MM.1S (cell line): ENCODE results near the gene ROBO2.

Source experiments
- DNase-seq: peaks from one replicate; pipeline ENCODE4 v3.0.0-alpha.2; 2015
- H2AFZ ChIP-seq: fragments of 300-600 bp; sonication (generic); 2 replicates; pipeline ENCODE4 v1.6.0; 2016; ENCODE audit warnings: antibody characterized with exemption, low read length
- H3F3A ChIP-seq: fragments of 300-600 bp; sonication (generic); 2 replicates; pipeline ENCODE4 v1.6.1; 2016; ENCODE audit warnings: mild to moderate bottlenecking, antibody characterized with exemption, low read length, moderate library complexity, mixed read lengths; ENCODE audit not compliant: insufficient read depth
- H3K27ac ChIP-seq: fragments of 300-600 bp; sonication (generic); 2 replicates; pipeline ENCODE4 v1.5.1; 2016; ENCODE audit warnings: mild to moderate bottlenecking, low read length
- H3K27me3 ChIP-seq: fragments of 300-600 bp; sonication (generic); replicated peaks from 2 replicates; pipeline ENCODE4 v1.6.0; 2016; ENCODE audit warnings: low read length; ENCODE audit not compliant: insufficient read depth
- H3K36me3 ChIP-seq: fragments of 300-600 bp; sonication (generic); replicated peaks from 2 replicates; pipeline ENCODE4 v1.6.1; 2016; ENCODE audit warnings: mild to moderate bottlenecking, low read length, mixed read lengths; ENCODE audit not compliant: insufficient read depth
- H3K4me1 ChIP-seq: fragments of 300-600 bp; sonication (generic); 2 replicates; pipeline ENCODE4 v1.6.1; 2016; ENCODE audit warnings: low read length, mixed read lengths
- H3K4me2 ChIP-seq: fragments of 300-600 bp; sonication (generic); 2 replicates; pipeline ENCODE4 v1.6.0; 2016; ENCODE audit warnings: low read depth, low read length
- H3K4me3 ChIP-seq: fragments of 300-600 bp; sonication (generic); 2 replicates; pipeline ENCODE4 v1.5.1; 2016; ENCODE audit warnings: low read length, mixed read lengths
- H3K79me2 ChIP-seq: fragments of 300-600 bp; sonication (generic); 2 replicates; pipeline ENCODE4 v1.6.1; 2016; ENCODE audit warnings: mixed run types, low read length, mixed read lengths
- H3K9ac ChIP-seq: fragments of 300-600 bp; sonication (generic); 2 replicates; pipeline ENCODE4 v1.6.1; 2016; ENCODE audit warnings: low read length, mixed read lengths
- H3K9me2 ChIP-seq: fragments of 300-600 bp; sonication (generic); replicated peaks from 2 replicates; pipeline ENCODE4 v1.6.1; 2016; ENCODE audit warnings: mild to moderate bottlenecking, low read length, mixed read lengths; ENCODE audit not compliant: insufficient read depth
- H3K9me3 ChIP-seq: fragments of 300-600 bp; sonication (generic); replicated peaks from 2 replicates; pipeline ENCODE4 v1.6.1; 2016; ENCODE audit warnings: mild to moderate bottlenecking, low read length, mixed read lengths; ENCODE audit not compliant: insufficient read depth
- H4K20me1 ChIP-seq: fragments of 300-600 bp; sonication (generic); 2 replicates; pipeline ENCODE4 v1.6.1; 2016; ENCODE audit warnings: mild to moderate bottlenecking, low read length, moderate library complexity, mixed read lengths; ENCODE audit not compliant: insufficient read depth
- EZH2 ChIP-seq: fragments of 300-600 bp; sonication (generic); optimal IDR thresholded peaks from 2 replicates; pipeline ENCODE3; 2017; ENCODE audit warnings: low read depth, mild to moderate bottlenecking, antibody characterized with exemption, low read length, mixed read lengths
- EZH2phosphoT487 ChIP-seq: fragments of 300-600 bp; sonication (generic); IDR thresholded peaks from 2 replicates; pipeline ENCODE4 v1.6.1; 2018; ENCODE audit warnings: antibody characterized with exemption, low read length
- TF ChIP-seq, protein P1 (sequence below): fragments of 300-600 bp; sonication (generic); IDR thresholded peaks from 2 replicates; pipeline ENCODE4 v1.5.1; 2016; ENCODE audit warnings: antibody characterized with exemption, low read length, mixed read lengths

ROBO2 gene

DNA sequence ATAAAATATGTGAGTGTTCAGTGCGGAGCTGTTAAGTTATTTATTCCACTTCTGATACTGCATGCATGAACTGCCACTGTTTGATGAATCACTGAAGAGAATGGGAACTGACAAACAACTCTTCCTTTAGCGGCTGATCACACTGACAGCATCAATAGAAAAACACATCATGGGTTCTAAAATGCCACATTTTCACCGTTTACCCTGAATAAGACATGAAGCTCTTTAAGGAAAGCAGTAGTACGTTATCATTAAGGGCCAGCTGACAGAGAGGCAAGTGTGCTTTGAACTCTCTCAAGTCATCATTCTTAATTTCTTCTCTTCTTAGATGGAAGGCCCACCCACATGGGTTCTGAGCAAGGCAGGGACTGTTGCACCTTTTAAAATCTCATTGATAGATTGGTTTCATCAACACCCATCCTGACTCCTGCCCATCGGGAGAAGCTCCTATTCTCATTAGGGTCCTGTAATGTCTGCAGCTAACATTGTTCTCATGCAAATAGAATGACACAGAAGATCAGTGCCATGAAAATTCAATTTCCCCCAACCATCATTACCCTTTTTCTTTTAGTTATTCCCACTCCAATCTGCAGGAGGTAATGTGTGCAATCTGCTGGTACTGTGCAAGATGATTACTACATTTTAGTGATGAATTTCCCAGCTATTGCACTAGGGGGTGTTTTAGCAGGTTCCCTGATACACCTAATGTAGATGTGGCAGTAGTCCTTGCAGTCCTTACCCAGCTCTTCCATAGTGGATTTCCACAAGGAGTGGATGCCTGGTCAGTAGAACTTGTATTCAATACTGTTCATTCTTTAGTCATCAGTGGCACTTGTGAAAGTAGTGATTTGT is 119.1 kb downstream of the ROBO2 start:
- no peak for TF ChIP-seq EZH2phosphoT487
- TF ChIP-seq, protein P1, sequence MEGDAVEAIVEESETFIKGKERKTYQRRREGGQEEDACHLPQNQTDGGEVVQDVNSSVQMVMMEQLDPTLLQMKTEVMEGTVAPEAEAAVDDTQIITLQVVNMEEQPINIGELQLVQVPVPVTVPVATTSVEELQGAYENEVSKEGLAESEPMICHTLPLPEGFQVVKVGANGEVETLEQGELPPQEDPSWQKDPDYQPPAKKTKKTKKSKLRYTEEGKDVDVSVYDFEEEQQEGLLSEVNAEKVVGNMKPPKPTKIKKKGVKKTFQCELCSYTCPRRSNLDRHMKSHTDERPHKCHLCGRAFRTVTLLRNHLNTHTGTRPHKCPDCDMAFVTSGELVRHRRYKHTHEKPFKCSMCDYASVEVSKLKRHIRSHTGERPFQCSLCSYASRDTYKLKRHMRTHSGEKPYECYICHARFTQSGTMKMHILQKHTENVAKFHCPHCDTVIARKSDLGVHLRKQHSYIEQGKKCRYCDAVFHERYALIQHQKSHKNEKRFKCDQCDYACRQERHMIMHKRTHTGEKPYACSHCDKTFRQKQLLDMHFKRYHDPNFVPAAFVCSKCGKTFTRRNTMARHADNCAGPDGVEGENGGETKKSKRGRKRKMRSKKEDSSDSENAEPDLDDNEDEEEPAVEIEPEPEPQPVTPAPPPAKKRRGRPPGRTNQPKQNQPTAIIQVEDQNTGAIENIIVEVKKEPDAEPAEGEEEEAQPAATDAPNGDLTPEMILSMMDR, result no peak
- no peak overlapping the region for H2AFZ ChIP-seq
- H3K9ac ChIP-seq, result no peak overlapping the region

GRCh38 chr3:77160931-77161497 is 121.1 kb downstream of the ROBO2 start:
- Histone ChIP-seq H3K36me3 (no peaks in the 10 kb centered on the region), H3K4me3 (no peak overlapping the region), H3K9me2 (no peaks in the 10 kb centered on the region), H3K27ac (no peak overlapping the region), H3K9me3 (no peaks in the 10 kb centered on the region), H3K27me3 (no peaks in the 10 kb centered on the region), H3K9ac (no peak overlapping the region), H3F3A (no peaks in the 10 kb centered on the region), H3K4me2 (no peak overlapping the region), H3K4me1 (no peaks in the 10 kb centered on the region), H4K20me1 (no peaks in the 10 kb centered on the region), H2AFZ (no peak overlapping the region), H3K79me2 (no peaks in the 10 kb centered on the region)
- no peak for DNase-seq
- TF ChIP-seq EZH2, result no peak
- TF ChIP-seq EZH2phosphoT487, result no peak

More for the DNA sequence above, 119.1 kb downstream of the ROBO2 start:
- DNase-seq, result no peak
- H3K4me1 ChIP-seq, result no peaks in the 10 kb centered on the region
- H3K4me2 ChIP-seq, result no peak overlapping the region
- no peaks in the 10 kb centered on the region for H3K79me2 ChIP-seq
- H3K27ac ChIP-seq, result no peak overlapping the region
- no peaks in the 10 kb centered on the region for H3K36me3 ChIP-seq
- no peaks in the 10 kb centered on the region for H4K20me1 ChIP-seq
- H3K9me3 ChIP-seq, result no peaks in the 10 kb centered on the region
- no peaks in the 10 kb centered on the region for H3K27me3 ChIP-seq
- H3K4me3 ChIP-seq, result no peak overlapping the region
- H3F3A ChIP-seq, result no peaks in the 10 kb centered on the region
- no peaks in the 10 kb centered on the region for H3K9me2 ChIP-seq

DNA sequence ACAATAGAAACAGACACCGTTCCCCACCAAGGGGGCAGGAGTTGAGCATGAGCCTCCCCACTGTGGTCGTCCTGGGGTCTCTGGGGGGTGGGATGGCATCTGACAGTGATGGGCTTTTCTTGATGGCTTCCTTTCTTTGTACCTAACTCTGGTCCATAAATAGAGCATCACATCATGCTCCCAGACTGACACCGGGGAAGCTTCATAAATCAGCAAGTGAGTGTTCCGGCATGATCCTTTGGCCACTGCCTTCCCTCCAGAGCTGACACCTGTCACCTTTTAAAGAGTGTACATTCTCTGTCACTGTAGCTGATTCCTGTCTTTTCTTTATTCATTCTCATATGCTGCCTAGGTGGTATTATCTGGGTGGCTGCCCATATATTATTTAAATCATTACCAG is 129.9 kb downstream of the ROBO2 start:
- TF ChIP-seq, protein P1, result no peak
- TF ChIP-seq EZH2 (no peak), EZH2phosphoT487 (no peak)
- no peaks in the 10 kb centered on the region for H3K79me2 ChIP-seq
- H3K9me2 ChIP-seq, result no peaks in the 10 kb centered on the region
- H3K4me3 ChIP-seq, result no peak overlapping the region
- no peaks in the 10 kb centered on the region for H3K9me3 ChIP-seq
- no peak overlapping the region for H3K4me2 ChIP-seq
- no peak for DNase-seq
- H3K27ac ChIP-seq, result no peak overlapping the region
- H3K9ac ChIP-seq, result no peak overlapping the region
- no peaks in the 10 kb centered on the region for H4K20me1 ChIP-seq
- no peaks in the 10 kb centered on the region for H3K36me3 ChIP-seq
- H3K4me1 ChIP-seq, result no peaks in the 10 kb centered on the region
- H2AFZ ChIP-seq, result no peak overlapping the region
- no peaks in the 10 kb centered on the region for H3K27me3 ChIP-seq
- no peaks in the 10 kb centered on the region for H3F3A ChIP-seq

DNA sequence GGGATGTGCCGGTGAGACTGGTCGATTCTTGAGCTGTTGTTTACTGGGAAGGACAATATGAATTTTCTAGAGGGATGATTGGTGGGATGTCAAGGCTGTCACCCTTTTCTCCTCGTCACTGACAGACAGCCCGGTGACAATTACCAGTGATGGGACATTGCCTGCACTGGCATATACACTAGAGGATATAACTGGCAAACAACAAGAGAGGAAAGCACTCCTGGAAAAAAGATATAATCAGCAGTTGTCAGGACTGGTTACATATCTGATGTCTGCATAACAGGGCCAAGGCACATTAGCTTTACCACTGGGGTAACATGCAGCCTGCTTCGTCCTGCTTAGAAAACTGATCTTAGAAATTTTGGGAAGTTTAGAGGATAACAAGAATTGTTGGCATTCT is 131.1 kb downstream of the ROBO2 start:
- Histone ChIP-seq H3K27ac (no peak overlapping the region), H4K20me1 (no peaks in the 10 kb centered on the region), H3K79me2 (no peaks in the 10 kb centered on the region), H3F3A (no peaks in the 10 kb centered on the region), H3K9me3 (no peaks in the 10 kb centered on the region), H3K27me3 (no peaks in the 10 kb centered on the region), H3K4me3 (no peak overlapping the region), H3K4me1 (no peaks in the 10 kb centered on the region), H3K9me2 (no peaks in the 10 kb centered on the region), H2AFZ (no peak overlapping the region), H3K9ac (no peak overlapping the region), H3K4me2 (no peak overlapping the region), H3K36me3 (no peaks in the 10 kb centered on the region)
- TF ChIP-seq, protein P1, result no peak
- TF ChIP-seq EZH2phosphoT487 (no peak), EZH2 (no peak)
- no peak for DNase-seq
